ENCODE data around the gene VCL. TPM values are rescaled to one million over a fixed set of nuclear protein-coding genes. Genes with fewer than 3 reads are reported as not detected.

The VCL gene
- total RNA-seq, 2 donors from 2014 or later, result 24.4 to 31.6 TPM

- no peak for ATAC-seq
- H3K9me3 ChIP-seq, result no peaks in the 10 kb centered on the region
- no peaks in the 10 kb centered on the region for H3K27me3 ChIP-seq
- no peak for DNase-seq
- WGBS, 2 donors, result 84 to 88% methylated on average over 6 of the region's 6 CpGs
- H3K27ac ChIP-seq, result no peak overlapping the region
- peaks cover 0 to 18% of the 10 kb centered on the region in 2 donors for H3K36me3 ChIP-seq (replicated peaks in 1 of 2; ENCODE audit: insufficient read depth in 1 of 2, low read depth in 2 of 2)
- H3K4me3 ChIP-seq, result no peak overlapping the region
- no peak for TF ChIP-seq CTCF (IDR thresholded peaks at IDR 0.05)
- no peak for TF ChIP-seq POLR2A (IDR thresholded peaks at IDR 0.05)
- intact Hi-C loops (cut with DNase I), result no loop called here
- H3K4me1 ChIP-seq, result no peaks in the 10 kb centered on the region
These were observed 74.6 kb downstream of the VCL start for GRCh38 chr10:74072503-74072902.

GRCh38 chr10:74075906-74076305 is 78.0 kb downstream of the VCL start:
- H3K27ac ChIP-seq, result no peak overlapping the region
- H3K36me3 ChIP-seq (replicated peaks in 1 of 2; ENCODE audit: insufficient read depth in 1 of 2, low read depth in 2 of 2), result peaks cover 0 to 16% of the 10 kb centered on the region in 2 donors
- DNase-seq (no peak), ATAC-seq (no peak)
- TF ChIP-seq POLR2A (IDR thresholded peaks at IDR 0.05) (no peak), CTCF (IDR thresholded peaks at IDR 0.05) (no peak)
- intact Hi-C loops (cut with DNase I), result no loop called here
- 79 to 90% methylated on average over 5 of the region's 5 CpGs for WGBS, 2 donors
- H3K27me3 ChIP-seq, result no peaks in the 10 kb centered on the region
- H3K4me1 ChIP-seq, result no peaks in the 10 kb centered on the region
- H3K9me3 ChIP-seq, result no peaks in the 10 kb centered on the region
- no peak overlapping the region for H3K4me3 ChIP-seq

GRCh38 chr10:74076961-74077360 is 79.0 kb downstream of the VCL start:
- intact Hi-C loops (cut with DNase I), result no loop called here
- H3K36me3 ChIP-seq (replicated peaks in 1 of 2; ENCODE audit: insufficient read depth in 1 of 2, low read depth in 2 of 2), result peaks cover 0 to 14% of the 10 kb centered on the region in 2 donors
- no peak overlapping the region for H3K27ac ChIP-seq
- WGBS, 2 donors, result 86 to 95% methylated on average over 2 of the region's 2 CpGs
- H3K4me3 ChIP-seq, result no peak overlapping the region
- DNase-seq (no peak), ATAC-seq (no peak)
- no peaks in the 10 kb centered on the region for H3K4me1 ChIP-seq
- TF ChIP-seq POLR2A (IDR thresholded peaks at IDR 0.05) (no peak), CTCF (IDR thresholded peaks at IDR 0.05) (no peak)
- H3K27me3 ChIP-seq, result no peaks in the 10 kb centered on the region
- no peaks in the 10 kb centered on the region for H3K9me3 ChIP-seq

- WGBS, 2 donors, result 89 to 94% methylated on average over 4 of the region's 4 CpGs
- Histone ChIP-seq H3K9me3 (no peaks in the 10 kb centered on the region), H3K4me3 (no peak overlapping the region), H3K36me3 (replicated peaks in 1 of 2; ENCODE audit: insufficient read depth in 1 of 2, low read depth in 2 of 2) (peaks cover 0 to 14% of the 10 kb centered on the region in 2 donors), H3K27ac (no peak overlapping the region), H3K27me3 (no peaks in the 10 kb centered on the region), H3K4me1 (no peaks in the 10 kb centered on the region)
- intact Hi-C loops (cut with DNase I), result no loop called here
- no peak for TF ChIP-seq CTCF (IDR thresholded peaks at IDR 0.05)
- no peak for TF ChIP-seq POLR2A (IDR thresholded peaks at IDR 0.05)
- DNase-seq (no peak), ATAC-seq (no peak)
These were observed 79.5 kb downstream of the VCL start for GRCh38 chr10:74077416-74077815.

- no peaks in the 10 kb centered on the region for H3K27me3 ChIP-seq
- peaks cover 0 to 12% of the 10 kb centered on the region in 2 donors for H3K36me3 ChIP-seq (replicated peaks in 1 of 2; ENCODE audit: insufficient read depth in 1 of 2, low read depth in 2 of 2)
- TF ChIP-seq POLR2A (IDR thresholded peaks at IDR 0.05) (no peak), CTCF (IDR thresholded peaks at IDR 0.05) (no peak)
- H3K9me3 ChIP-seq, result no peaks in the 10 kb centered on the region
- ATAC-seq (no peak), DNase-seq (no peak)
- H3K27ac ChIP-seq, result no peak overlapping the region
- no peak overlapping the region for H3K4me3 ChIP-seq
- intact Hi-C loops (cut with DNase I), result no loop called here
- 41 to 43% methylated on average over 1 of the region's 1 CpG for WGBS, 2 donors
- H3K4me1 ChIP-seq, result no peaks in the 10 kb centered on the region
These were observed 80.1 kb downstream of the VCL start for GRCh38 chr10:74078037-74078436.
